ENCODE measurements around the gene NPAS2. TPM values are rescaled to one million over a fixed set of nuclear protein-coding genes. Genes with fewer than 3 reads are reported as not detected.

The NPAS2 gene
- polyA plus RNA-seq, 1 donor (not counting 4 experiments of a cell fraction or from before 2014, with no cell fraction given): 17.7 TPM

DNA sequence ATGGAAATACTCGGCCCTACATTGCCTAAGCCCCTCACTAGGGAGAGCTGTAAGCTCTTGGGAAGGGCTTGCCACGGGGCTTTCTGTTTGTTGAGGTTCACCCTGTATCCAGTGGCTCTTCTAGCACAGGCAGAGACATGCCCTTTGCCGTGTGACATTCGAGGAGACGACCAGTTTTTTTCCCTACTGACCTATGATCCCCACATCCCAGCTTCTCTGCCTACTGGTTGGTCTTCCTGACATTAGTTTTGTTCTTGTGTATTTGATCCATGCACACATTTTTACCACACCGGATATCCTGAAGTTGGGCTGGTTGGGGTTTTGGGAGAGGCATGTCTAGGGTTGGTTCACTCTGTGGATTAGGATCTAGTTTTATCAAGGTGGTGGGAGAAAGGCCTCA, 69.3 kb downstream of the NPAS2 start:
- no peak overlapping the region for H3K9ac ChIP-seq (ENCODE audit: control insufficient read depth, extremely low read depth, insufficient read depth, low read length)
- H3K4me3 ChIP-seq (ENCODE audit: control insufficient read depth in 2 of 3, extremely low read depth in 1 of 3, insufficient read depth in 2 of 3, low read depth in 1 of 3, low read length in 3 of 3): no peak overlapping the region
- H3K27ac ChIP-seq (ENCODE audit: control insufficient read depth, insufficient read depth, low read length): no peak overlapping the region
- H3K36me3 ChIP-seq (ENCODE audit: control insufficient read depth in 2 of 2, extremely low read depth in 1 of 2, insufficient read depth in 2 of 2, low read length in 2 of 2): peaks cover 0 to 8% of the 10 kb centered on the region in 2 experiments
- H3K9me3 ChIP-seq (ENCODE audit: control insufficient read depth, low read depth, low read length): no peaks in the 10 kb centered on the region
- H3K9me1 ChIP-seq (ENCODE audit: control insufficient read depth, extremely low read depth, insufficient read depth, low read length): no peaks in the 10 kb centered on the region
- no peaks in the 10 kb centered on the region for H3K27me3 ChIP-seq (ENCODE audit: control insufficient read depth, extremely low read depth, insufficient read depth, low read length)
- DNase-seq (ENCODE audit: low read depth, low spot score): no peak
- H3K4me2 ChIP-seq (ENCODE audit: control insufficient read depth, extremely low read depth, insufficient read depth, low read depth, low read length): no peak overlapping the region
- FAIRE-seq: no peak
- no peaks in the 10 kb centered on the region for H4K20me1 ChIP-seq (ENCODE audit: control insufficient read depth, extremely low read depth, insufficient read depth, low read length)
- dilution Hi-C loops (cut with MboI; ENCODE audit: extremely low pct_ligation_motif_present, low sequenced_read_pairs): no loop called here
- H3K79me2 ChIP-seq (ENCODE audit: control insufficient read depth, insufficient read depth, low read length): no peaks in the 10 kb centered on the region
- no peak for TF ChIP-seq CTCF (optimal IDR thresholded peaks at IDR 0.05 in 1 of 3, IDR thresholded peaks at IDR 0.05 in 1 of 3, conservative IDR thresholded peaks at IDR 0.05 in 1 of 3; ENCODE audit: extremely low read depth in 1 of 3, insufficient read depth in 2 of 3, low read length in 3 of 3)
- no peak for TF ChIP-seq EZH2 (IDR thresholded peaks at IDR 0.05; ENCODE audit: low read length)
- peaks cover 14% of the 10 kb centered on the region for H3K4me1 ChIP-seq (ENCODE audit: control insufficient read depth, extremely low read depth, insufficient read depth, low read length)
- no peak overlapping the region for H2AFZ ChIP-seq (ENCODE audit: control insufficient read depth, low read length)

- Histone ChIP-seq H4K20me1 (ENCODE audit: control insufficient read depth, extremely low read depth, insufficient read depth, low read length) (no peaks in the 10 kb centered on the region), H3K9me1 (ENCODE audit: control insufficient read depth, extremely low read depth, insufficient read depth, low read length) (no peaks in the 10 kb centered on the region), H3K4me1 (ENCODE audit: control insufficient read depth, extremely low read depth, insufficient read depth, low read length) (peaks cover 14% of the 10 kb centered on the region), H2AFZ (ENCODE audit: control insufficient read depth, low read length) (no peak overlapping the region), H3K9me3 (ENCODE audit: control insufficient read depth, low read depth, low read length) (no peaks in the 10 kb centered on the region), H3K4me3 (ENCODE audit: control insufficient read depth in 2 of 3, extremely low read depth in 1 of 3, insufficient read depth in 2 of 3, low read depth in 1 of 3, low read length in 3 of 3) (no peak overlapping the region), H3K9ac (ENCODE audit: control insufficient read depth, extremely low read depth, insufficient read depth, low read length) (no peak overlapping the region), H3K79me2 (ENCODE audit: control insufficient read depth, insufficient read depth, low read length) (no peaks in the 10 kb centered on the region), H3K4me2 (ENCODE audit: control insufficient read depth, extremely low read depth, insufficient read depth, low read depth, low read length) (no peak overlapping the region), H3K27me3 (ENCODE audit: control insufficient read depth, extremely low read depth, insufficient read depth, low read length) (no peaks in the 10 kb centered on the region), H3K27ac (ENCODE audit: control insufficient read depth, insufficient read depth, low read length) (no peak overlapping the region), H3K36me3 (ENCODE audit: control insufficient read depth in 2 of 2, extremely low read depth in 1 of 2, insufficient read depth in 2 of 2, low read length in 2 of 2) (peaks cover 0 to 5% of the 10 kb centered on the region in 2 experiments)
- TF ChIP-seq CTCF (optimal IDR thresholded peaks at IDR 0.05 in 1 of 3, IDR thresholded peaks at IDR 0.05 in 1 of 3, conservative IDR thresholded peaks at IDR 0.05 in 1 of 3; ENCODE audit: extremely low read depth in 1 of 3, insufficient read depth in 2 of 3, low read length in 3 of 3): no peak
- no peak for TF ChIP-seq EZH2 (IDR thresholded peaks at IDR 0.05; ENCODE audit: low read length)
- FAIRE-seq (no peak), DNase-seq (ENCODE audit: low read depth, low spot score) (no peak)
- dilution Hi-C loops (cut with MboI; ENCODE audit: extremely low pct_ligation_motif_present, low sequenced_read_pairs): no loop called here
Measured at GRCh38 chr2:100891906-100892642, 72.1 kb downstream of the NPAS2 start.

All from keratinocyte (primary cell).